HG03460 (cell line): ENCODE results near the gene SRC.

Experiments
- ATAC-seq: cut with Tn5 transposase; IDR thresholded peaks from one replicate; pipeline ENCODE4 v1.9.1; 2021; ENCODE audit not compliant: unreplicated experiment

SRC gene

GRCh38 chr20:37349517-37350491, 3.9 kb downstream of the SRC start:
- no peak for ATAC-seq

- no peak for ATAC-seq
Measured at GRCh38 chr20:37350649-37351574, 5.0 kb downstream of the SRC start.

GRCh38 chr20:37351689-37352607, 6.0 kb downstream of the SRC start:
- ATAC-seq: no peak

GRCh38 chr20:37352608-37352980, 6.7 kb downstream of the SRC start:
- no peak for ATAC-seq

- no peak for ATAC-seq
Measured at GRCh38 chr20:37353285-37353849, 7.4 kb downstream of the SRC start.

- no peak for ATAC-seq
Measured at GRCh38 chr20:37354210-37355195, 8.6 kb downstream of the SRC start.

- ATAC-seq: no peak
Measured at GRCh38 chr20:37355252-37356180, 9.6 kb downstream of the SRC start.

- ATAC-seq: no peak
Measured at GRCh38 chr20:37356387-37356786, 10.4 kb downstream of the SRC start.

GRCh38 chr20:37356961-37357371, 11.0 kb downstream of the SRC start:
- no peak for ATAC-seq

GRCh38 chr20:37357481-37358365, 11.8 kb downstream of the SRC start:
- ATAC-seq: no peak

- ATAC-seq: no peak
Measured at GRCh38 chr20:37358366-37359150, 12.6 kb downstream of the SRC start.

GRCh38 chr20:37359331-37359730, 13.4 kb downstream of the SRC start:
- ATAC-seq: no peak

GRCh38 chr20:37359836-37360235, 13.9 kb downstream of the SRC start:
- ATAC-seq: no peak

- no peak for ATAC-seq
Measured at GRCh38 chr20:37360391-37361115, 14.6 kb downstream of the SRC start.

GRCh38 chr20:37361336-37361735, 15.4 kb downstream of the SRC start:
- no peak for ATAC-seq
